Gastroesophageal sphincter (tissue), 4 donors: Measurements from ENCODE around the gene DMBX1. TPM values are rescaled to one million over a fixed set of nuclear protein-coding genes. Genes with fewer than 3 reads are reported as not detected.

Experiments used
- ATAC-seq: fragments of 150-250 bp; one replicate; pipeline ENCODE4 v1.9.1; 2016; ENCODE audit warnings: mild to moderate bottlenecking, moderate library complexity
- H3K27ac ChIP-seq, 4 donors: fragments of 200-600 bp; sonication (generic) in 3 of 4; 1 replicate in 3 of 4; 2 replicates in 1 of 4; pipeline ENCODE4 v1.5.1; 2016 to 2019
- H3K27me3 ChIP-seq: fragments of 200-600 bp; sonication (generic); one replicate; pipeline ENCODE4 v1.5.1; 2019
- H3K36me3 ChIP-seq, 2 donors: fragments of 200-600 bp; sonication (generic); one replicate each; pipeline ENCODE4 v1.5.1; 2019; ENCODE audit warnings: control low read depth in 1 of 2
- H3K4me1 ChIP-seq, 3 donors: fragments of 200-600 bp; sonication (generic); 1 replicate in 2 of 3; 2 replicates in 1 of 3; pipeline ENCODE4 v1.5.1; 2016 to 2019; ENCODE audit warnings: control low read depth in 2 of 3
- H3K4me3 ChIP-seq, 2 donors: fragments of 200-600 bp; sonication (generic); one replicate each; pipeline ENCODE4 v1.5.1; 2019; ENCODE audit warnings: mild to moderate bottlenecking in 1 of 2, moderate library complexity in 1 of 2
- H3K9me3 ChIP-seq, 3 donors: fragments of 200-600 bp; sonication (generic); one replicate each; pipeline ENCODE4 v1.5.1; 2017 to 2019; ENCODE audit warnings: control low read depth in 2 of 3
- EP300 ChIP-seq: sonication (generic); formaldehyde crosslinking; IDR thresholded peaks from one replicate; pipeline ENCODE4 v1.6.1; 2017; ENCODE audit warnings: antibody characterized with exemption, mild to moderate bottlenecking
- POLR2A ChIP-seq, 2 donors: fragments of 450-650 bp; IDR thresholded peaks; one replicate each; pipeline ENCODE4 v1.6.1; 2017; ENCODE audit warnings: antibody characterized with exemption in 2 of 2, mild to moderate bottlenecking in 2 of 2, moderate library complexity in 1 of 2
- POLR2AphosphoS5 ChIP-seq: sonication (generic); formaldehyde crosslinking; IDR thresholded peaks from one replicate; pipeline ENCODE4 v1.6.1; 2017; ENCODE audit warnings: antibody characterized with exemption
- WGBS, 2 donors: methylation state at CpG; one replicate each; pipeline ENCODE4 v1.1.5; 2018; ENCODE audit warnings: low coverage in 1 of 2; 5-methylcytosine and 5-hydroxymethylcytosine counted together
- total RNA-seq, 4 donors: library from RNA; depleted of rRNA; stranded (reverse); fragments of >200 nt; gene quantifications; one replicate each; pipeline ENCODE4 v1.1.0, GENCODE V29; 2016
- TF ChIP-seq, protein P1 (sequence below), 4 experiments: fragments of 200-600 bp in 2 of 4; fragments of 450-650 bp in 2 of 4; sonication (generic) in 1 of 4; IDR thresholded peaks; one replicate each; pipeline ENCODE4 v1.5.1; 2017 to 2019; ENCODE audit warnings: antibody characterized with exemption in 4 of 4, mild to moderate bottlenecking in 2 of 4, moderate library complexity in 2 of 4

Gene DMBX1
- total RNA-seq, 4 donors from 2014 or later, result not detected

DNA sequence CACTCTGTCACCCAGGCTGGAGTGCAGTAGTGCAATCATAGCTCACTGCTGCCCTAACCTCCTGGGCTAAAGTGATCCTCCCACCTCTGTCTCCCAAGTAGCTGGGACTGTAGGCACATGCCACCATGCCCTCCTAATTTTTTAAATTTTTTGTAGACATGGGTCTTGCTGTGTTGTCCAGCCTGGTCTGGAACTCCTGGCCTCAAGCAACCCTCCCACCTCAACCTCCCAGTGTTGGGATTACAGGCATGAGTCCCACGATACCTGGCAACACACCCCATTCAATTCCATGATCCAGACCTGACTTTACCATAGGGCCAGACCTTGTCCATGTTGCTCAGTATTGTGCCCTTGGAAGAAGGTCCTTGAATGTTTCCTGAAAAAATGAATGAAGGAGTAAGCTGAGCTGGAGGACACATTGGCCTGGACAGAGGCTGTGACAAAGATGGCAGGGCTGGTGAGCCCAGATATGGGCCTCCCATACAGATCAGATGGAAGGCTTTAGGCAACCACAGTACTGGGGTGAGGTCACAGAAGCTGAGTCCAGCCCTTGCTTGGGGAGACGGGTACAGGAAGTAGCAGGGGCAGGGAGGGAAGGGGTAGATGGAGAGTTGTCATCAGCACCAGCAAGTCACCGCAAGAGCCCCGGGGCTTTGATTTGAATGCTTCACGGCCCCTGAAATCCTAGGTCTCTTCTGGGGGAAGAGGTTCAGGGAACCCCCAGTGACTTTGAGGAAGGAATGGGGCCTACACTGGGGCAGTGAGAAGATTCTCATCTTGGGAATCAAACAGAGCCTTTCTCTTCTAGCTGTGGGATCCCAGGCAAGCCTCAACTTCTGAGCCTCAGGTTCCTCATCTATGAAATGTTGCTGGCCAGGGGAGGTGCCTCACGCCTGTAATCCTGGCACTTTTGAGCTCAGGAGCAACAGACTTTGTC, 40.1 kb upstream of the DMBX1 start:
- peaks cover 67% of the 10 kb centered on the region for H3K27me3 ChIP-seq
- H3K9me3 ChIP-seq, result no peaks in the 10 kb centered on the region
- 68 to 73% methylated on average over 2 to 6 of the region's 6 CpGs for WGBS, 2 donors
- TF ChIP-seq, protein P1, sequence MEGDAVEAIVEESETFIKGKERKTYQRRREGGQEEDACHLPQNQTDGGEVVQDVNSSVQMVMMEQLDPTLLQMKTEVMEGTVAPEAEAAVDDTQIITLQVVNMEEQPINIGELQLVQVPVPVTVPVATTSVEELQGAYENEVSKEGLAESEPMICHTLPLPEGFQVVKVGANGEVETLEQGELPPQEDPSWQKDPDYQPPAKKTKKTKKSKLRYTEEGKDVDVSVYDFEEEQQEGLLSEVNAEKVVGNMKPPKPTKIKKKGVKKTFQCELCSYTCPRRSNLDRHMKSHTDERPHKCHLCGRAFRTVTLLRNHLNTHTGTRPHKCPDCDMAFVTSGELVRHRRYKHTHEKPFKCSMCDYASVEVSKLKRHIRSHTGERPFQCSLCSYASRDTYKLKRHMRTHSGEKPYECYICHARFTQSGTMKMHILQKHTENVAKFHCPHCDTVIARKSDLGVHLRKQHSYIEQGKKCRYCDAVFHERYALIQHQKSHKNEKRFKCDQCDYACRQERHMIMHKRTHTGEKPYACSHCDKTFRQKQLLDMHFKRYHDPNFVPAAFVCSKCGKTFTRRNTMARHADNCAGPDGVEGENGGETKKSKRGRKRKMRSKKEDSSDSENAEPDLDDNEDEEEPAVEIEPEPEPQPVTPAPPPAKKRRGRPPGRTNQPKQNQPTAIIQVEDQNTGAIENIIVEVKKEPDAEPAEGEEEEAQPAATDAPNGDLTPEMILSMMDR (IDR thresholded peaks at IDR 0.05), result no peak
- no peak for TF ChIP-seq EP300
- no peak for TF ChIP-seq POLR2A (IDR thresholded peaks at IDR 0.05)
- no peak for TF ChIP-seq POLR2AphosphoS5
- H3K4me3 ChIP-seq, result no peak overlapping the region
- ATAC-seq, result no peak
- H3K36me3 ChIP-seq, result no peaks in the 10 kb centered on the region
- no peak overlapping the region for H3K27ac ChIP-seq
- peaks cover 0 to 18% (median 0%) of the 10 kb centered on the region in 3 donors for H3K4me1 ChIP-seq

GRCh38 chr1:46450160-46450517, 39.5 kb upstream of the DMBX1 start:
- no peaks in the 10 kb centered on the region for H3K9me3 ChIP-seq
- TF ChIP-seq, protein P1 (IDR thresholded peaks at IDR 0.05), result no peak
- TF ChIP-seq POLR2AphosphoS5, result no peak
- TF ChIP-seq POLR2A (IDR thresholded peaks at IDR 0.05), result no peak
- TF ChIP-seq EP300, result no peak
- peaks cover 0 to 18% (median 0%) of the 10 kb centered on the region in 3 donors for H3K4me1 ChIP-seq
- no peak for ATAC-seq
- H3K36me3 ChIP-seq, result no peaks in the 10 kb centered on the region
- no peak overlapping the region for H3K4me3 ChIP-seq
- H3K27me3 ChIP-seq, result peaks cover 73% of the 10 kb centered on the region
- no peak overlapping the region for H3K27ac ChIP-seq
- WGBS, 2 donors, result no CpG with 5 or more reads among the region's 1 CpG

DNA sequence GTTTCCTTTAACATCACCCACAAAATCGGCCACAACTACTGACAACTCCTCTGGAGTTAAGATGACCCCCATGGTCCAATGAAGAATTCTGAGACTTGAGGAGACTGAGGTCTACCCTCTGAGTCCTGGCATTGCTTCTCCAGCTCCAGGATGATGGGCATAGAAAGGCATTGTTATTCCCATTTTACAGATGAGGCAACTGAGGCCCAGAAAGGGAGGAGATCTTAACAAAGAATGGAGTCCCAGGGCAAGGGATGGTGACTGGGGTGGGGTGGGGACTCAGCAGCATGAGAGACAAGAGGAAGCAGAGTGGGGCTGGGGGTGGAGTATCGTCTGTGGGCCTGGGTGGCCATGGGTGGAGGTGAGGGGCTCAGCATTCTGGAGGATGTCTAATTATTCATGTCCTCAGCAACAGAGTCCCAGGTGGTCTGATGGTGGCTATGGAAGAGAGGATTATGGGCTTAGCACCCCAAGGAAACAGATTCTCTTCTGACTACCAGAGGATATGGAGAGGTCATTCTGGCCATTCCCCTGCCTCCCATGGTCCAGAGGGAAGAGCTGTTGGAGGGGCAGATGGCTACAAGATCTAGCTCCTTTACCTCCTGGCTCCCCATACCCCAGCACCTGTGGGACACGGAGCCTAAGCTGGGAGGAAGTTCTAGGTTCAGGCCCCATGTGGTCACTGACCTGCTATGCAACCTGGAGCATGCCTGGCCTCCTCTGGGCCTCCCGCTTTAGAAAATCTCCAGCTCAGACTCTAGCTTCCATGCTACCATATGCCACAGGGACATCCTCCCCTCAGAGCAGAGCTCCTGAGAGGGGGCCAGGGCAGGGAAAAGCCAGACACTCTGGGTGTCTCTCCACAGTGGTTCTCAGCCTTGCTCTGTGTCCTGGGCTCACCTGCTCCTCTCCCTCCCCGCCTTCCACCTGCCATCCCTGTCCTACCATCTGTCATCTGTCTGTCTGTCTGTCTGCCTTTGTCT, 37.4 kb upstream of the DMBX1 start:
- no peak overlapping the region for H3K4me3 ChIP-seq

GRCh38 chr1:46452931-46453325, 36.7 kb upstream of the DMBX1 start:
- Histone ChIP-seq H3K27ac (no peak overlapping the region), H3K9me3 (no peaks in the 10 kb centered on the region), H3K4me1 (peaks cover 0 to 9% (median 0%) of the 10 kb centered on the region in 3 donors), H3K27me3 (peaks cover 70% of the 10 kb centered on the region), H3K36me3 (no peaks in the 10 kb centered on the region), H3K4me3 (no peak overlapping the region)
- ATAC-seq, result no peak
- 49 to 50% methylated on average over 7 of the region's 15 CpGs for WGBS, 2 donors
- TF ChIP-seq, protein P1 (IDR thresholded peaks at IDR 0.05), result no peak
- TF ChIP-seq EP300 (no peak), POLR2AphosphoS5 (no peak), POLR2A (IDR thresholded peaks at IDR 0.05) (no peak)

More for the DNA sequence above, 37.4 kb upstream of the DMBX1 start:
- no peaks in the 10 kb centered on the region for H3K9me3 ChIP-seq
- H3K36me3 ChIP-seq, result no peaks in the 10 kb centered on the region
- 55 to 63% methylated on average over 2 of the region's 5 CpGs for WGBS, 2 donors
- ATAC-seq, result no peak
- TF ChIP-seq, protein P1 (IDR thresholded peaks at IDR 0.05), result no peak
- no peak for TF ChIP-seq POLR2A (IDR thresholded peaks at IDR 0.05)
- no peak for TF ChIP-seq EP300
- no peak for TF ChIP-seq POLR2AphosphoS5
- peaks cover 76% of the 10 kb centered on the region for H3K27me3 ChIP-seq
- no peak overlapping the region for H3K27ac ChIP-seq
- peaks cover 0 to 14% (median 0%) of the 10 kb centered on the region in 3 donors for H3K4me1 ChIP-seq
